Small intestine (tissue), 7 donors: ENCODE results near the gene NUP37. TPM values are rescaled to one million over a fixed set of nuclear protein-coding genes. Genes with fewer than 3 reads are reported as not detected.
"Not testable (repeated sequence)": the region's sequence is repeated elsewhere in the genome, so short reads cannot be mapped to it uniquely, and the experiment has no call there.

Experiments used
- DNase-seq, 2 donors: peaks; one replicate each; pipeline versions ENCODE4 v3.0.0 to v3.0.0-alpha.2; 2013
- FAIRE-seq: peaks from 2 replicates; lab custom pipeline; 2012; peaks lifted over from hg19 to GRCh38; lab: Jason Lieb, UNC
- H3K27ac ChIP-seq, 3 donors: one replicate each; pipeline ENCODE4 v1.5.1; 2013; ENCODE audit warnings: low read length in 2 of 3, mild to moderate bottlenecking in 2 of 3, control low read depth in 1 of 3, inconsistent platforms in 1 of 3, low read depth in 1 of 3, moderate library complexity in 1 of 3
- H3K27me3 ChIP-seq, 3 donors: one replicate each; pipeline ENCODE4 v1.6.1; 2013; ENCODE audit warnings: low read length in 3 of 3, inconsistent platforms in 1 of 3; ENCODE audit not compliant: control insufficient read depth in 3 of 3, insufficient read depth in 3 of 3
- H3K36me3 ChIP-seq, 3 donors: one replicate each; pipeline ENCODE4 v1.6.1; 2013; ENCODE audit warnings: low read length in 3 of 3, inconsistent platforms in 1 of 3, low read depth in 1 of 3, mild to moderate bottlenecking in 1 of 3, moderate library complexity in 1 of 3; ENCODE audit not compliant: control insufficient read depth in 3 of 3, insufficient read depth in 2 of 3
- H3K4me1 ChIP-seq, 3 donors: one replicate each; pipeline ENCODE4 v1.6.1; 2013; ENCODE audit warnings: low read length in 2 of 3, inconsistent platforms in 1 of 3, low read depth in 1 of 3, mild to moderate bottlenecking in 1 of 3, moderate library complexity in 1 of 3; ENCODE audit not compliant: control insufficient read depth in 3 of 3, insufficient read depth in 2 of 3
- H3K4me3 ChIP-seq, 3 donors: one replicate each; pipeline ENCODE4 v1.5.1; 2013; ENCODE audit warnings: low read length in 3 of 3, control low read depth in 1 of 3, inconsistent platforms in 1 of 3, low read depth in 1 of 3, mild to moderate bottlenecking in 1 of 3, moderate library complexity in 1 of 3
- H3K9me3 ChIP-seq, 2 donors: one replicate each; pipeline ENCODE4 v1.6.1; 2013; ENCODE audit warnings: low read depth in 1 of 2, low read length in 1 of 2; ENCODE audit not compliant: control insufficient read depth in 2 of 2, insufficient read depth in 1 of 2
- WGBS, 3 donors: extraction: QIAGEN DNeasy Blood & Tissue Kit; methylation state at CpG; one replicate each; pipeline ENCODE4 v1.1.7; 2013; 5-methylcytosine and 5-hydroxymethylcytosine counted together
- polyA plus RNA-seq, 4 donors: library from polyadenylated mRNA; stranded (reverse) in 3 of 4; unstranded in 1 of 4; fragments of 200-250 nt in 3 of 4; fragments of 120-200 nt in 1 of 4; gene quantifications; one replicate each; pipeline versions ENCODE4 v1.2.1 to v1.2.3, GENCODE V29; 2013
- donor health status: healthy with polysubstance abuse.
- donor health status: control.
- donor health status: control.
- donor health status: Bipolar disorder and iron deficiency.
- donor health status: healthy.

NUP37 gene
- polyA plus RNA-seq, 4 donors, result 13.8 to 28.5 (median 21.0) TPM

GRCh38 chr12:102137619-102138018 lies 17.7 kb upstream of the NUP37 start:
- not testable (repeated sequence) for DNase-seq, H3K36me3 ChIP-seq, H3K4me1 ChIP-seq, H3K27me3 ChIP-seq, H3K9me3 ChIP-seq, H3K4me3 ChIP-seq, H3K27ac ChIP-seq, FAIRE-seq
- 95 to 100% (median 96%) methylated on average over 8 of the region's 8 CpGs for WGBS, 3 donors

- DNase-seq, H3K27me3 ChIP-seq, H3K4me1 ChIP-seq, H3K36me3 ChIP-seq, FAIRE-seq, H3K4me3 ChIP-seq, H3K9me3 ChIP-seq, H3K27ac ChIP-seq: not testable (repeated sequence)
- WGBS, 3 donors, result 95 to 98% (median 97%) methylated on average over 2 of the region's 2 CpGs
Observed at GRCh38 chr12:102131442-102131841, 11.5 kb upstream of the NUP37 start.

GRCh38 chr12:102130720-102131119 lies 10.8 kb upstream of the NUP37 start:
- not testable (repeated sequence) for H3K27me3 ChIP-seq, H3K9me3 ChIP-seq, FAIRE-seq, H3K36me3 ChIP-seq, H3K27ac ChIP-seq, H3K4me1 ChIP-seq, H3K4me3 ChIP-seq, DNase-seq
- WGBS, 3 donors, result 80 to 100% (median 81%) methylated on average over 3 of the region's 3 CpGs

GRCh38 chr12:102121328-102121727 lies 1.4 kb upstream of the NUP37 start:
- not testable (repeated sequence) for H3K36me3 ChIP-seq, H3K9me3 ChIP-seq, H3K4me1 ChIP-seq, FAIRE-seq, DNase-seq, H3K27me3 ChIP-seq, H3K27ac ChIP-seq, H3K4me3 ChIP-seq
- 95 to 98% (median 97%) methylated on average over 2 of the region's 2 CpGs for WGBS, 3 donors

- Histone ChIP-seq H3K4me3 (peak overlapping the region in 2 of 3 donors; percentile 58 to 95), H3K27ac (no peak overlapping the region), H3K36me3 (peaks cover 0 to 7% (median 0%) of the 10 kb centered on the region in 3 donors), H3K9me3 (no peaks in the 10 kb centered on the region), H3K4me1 (peaks cover 2 to 4% (median 3%) of the 10 kb centered on the region in 3 donors), H3K27me3 (no peaks in the 10 kb centered on the region)
- FAIRE-seq (no peak), DNase-seq (peak; percentile 19 to 44)
- 18 to 28% (median 26%) methylated on average over 4 of the region's 4 CpGs for WGBS, 3 donors
Observed at GRCh38 chr12:102120886-102121285, 972 bp upstream of the NUP37 start.

- Histone ChIP-seq H3K27ac (peak overlapping the region in 2 of 3 donors; percentile 92 to 94), H3K4me1 (peaks cover 2 to 4% (median 3%) of the 10 kb centered on the region in 3 donors), H3K4me3 (peak overlapping the region in 2 of 3 donors; percentile 58 to 95), H3K9me3 (no peaks in the 10 kb centered on the region), H3K27me3 (no peaks in the 10 kb centered on the region), H3K36me3 (peaks cover 0 to 7% (median 0%) of the 10 kb centered on the region in 3 donors)
- 0 to 1% (median 1%) methylated on average over 4 of the region's 4 CpGs for WGBS, 3 donors
- DNase-seq (no peak), FAIRE-seq (no peak)
Observed at GRCh38 chr12:102120564-102120873, 605 bp upstream of the NUP37 start.

GRCh38 chr12:102118874-102119273 lies 1.0 kb downstream of the NUP37 start:
- H3K9me3 ChIP-seq, result no peaks in the 10 kb centered on the region
- H3K4me1 ChIP-seq, result peaks cover 2 to 4% (median 3%) of the 10 kb centered on the region in 3 donors
- no peak for DNase-seq
- H3K36me3 ChIP-seq, result peaks cover 0 to 7% (median 2%) of the 10 kb centered on the region in 3 donors
- H3K4me3 ChIP-seq, result peak overlapping the region in 1 of 3 donors; percentile 95
- FAIRE-seq, result no peak
- no peak overlapping the region for H3K27ac ChIP-seq
- H3K27me3 ChIP-seq, result no peaks in the 10 kb centered on the region
- WGBS, 3 donors, result 63 to 70% (median 68%) methylated on average over 2 of the region's 2 CpGs

GRCh38 chr12:102116392-102116791 lies 3.5 kb downstream of the NUP37 start:
- H3K27me3 ChIP-seq, result no peaks in the 10 kb centered on the region
- no peak overlapping the region for H3K27ac ChIP-seq
- H3K36me3 ChIP-seq, result peaks cover 0 to 7% (median 4%) of the 10 kb centered on the region in 3 donors
- H3K4me1 ChIP-seq, result peaks cover 2 to 4% (median 3%) of the 10 kb centered on the region in 3 donors
- no peak for DNase-seq
- H3K9me3 ChIP-seq, result no peaks in the 10 kb centered on the region
- WGBS, 3 donors, result 91 to 94% (median 92%) methylated on average over 7 of the region's 7 CpGs
- FAIRE-seq, result no peak
- H3K4me3 ChIP-seq, result no peak overlapping the region

GRCh38 chr12:102114212-102114611 lies 5.7 kb downstream of the NUP37 start:
- WGBS, 3 donors, result 88% methylated on average over 2 of the region's 2 CpGs
- DNase-seq, result no peak
- no peak for FAIRE-seq
- Histone ChIP-seq H3K9me3 (no peaks in the 10 kb centered on the region), H3K27me3 (no peaks in the 10 kb centered on the region), H3K4me1 (peaks cover 0 to 4% (median 0%) of the 10 kb centered on the region in 3 donors), H3K4me3 (no peak overlapping the region), H3K27ac (no peak overlapping the region), H3K36me3 (peaks cover 2 to 14% (median 9%) of the 10 kb centered on the region in 3 donors)
